IMR-90 (cell line): ENCODE data around the gene GRIK1. TPM values are rescaled to one million over a fixed set of nuclear protein-coding genes. Genes with fewer than 3 reads are reported as not detected.
A peak's percentile ranks its signal among the peaks of the same experiment; 100 is the strongest.

ENCODE experiments used
- ATAC-seq: fragments of 200-7000 bp; cut with Tn5 transposase; 2 replicates; pipeline ENCODE4 v1.9.1; 2020; ENCODE audit warnings: low read depth, mild to moderate bottlenecking, moderate library complexity
- BruUV-seq: library from RNA; stranded (reverse); fragments of 400-500 nt; replicated peaks from 2 replicates; lab custom pipeline; 2021; lab: Mats Ljungman, UMichigan
- CTCF ChIA-PET: fragments of 300-600 bp; formaldehyde crosslinking; extraction: SDS; loops from one replicate; lab custom pipeline; 2021; ENCODE audit warnings: antibody characterized with exemption; lab: Yijun Ruan, JAX
- POLR2A ChIA-PET: fragments of 300-600 bp; sonication (Branson Sonifier 250); formaldehyde crosslinking; loops from one replicate; lab custom pipeline; 2022; ENCODE audit warnings: antibody characterized with exemption; ENCODE audit not compliant: unreplicated experiment; lab: Charles Lee
- DNase-seq: peaks from one replicate; pipeline ENCODE4 v3.0.0; 2013
- H2AFZ ChIP-seq: replicated peaks from 2 replicates; pipeline ENCODE3; 2013; ENCODE audit warnings: low read length, mild to moderate bottlenecking; ENCODE audit not compliant: poor library complexity
- H2AK5ac ChIP-seq: 2 replicates; pipeline ENCODE4 v1.6.1; 2013; ENCODE audit warnings: low read depth, low read length, inconsistent platforms
- H2AK9ac ChIP-seq: replicated peaks from 2 replicates; pipeline ENCODE3; 2013; ENCODE audit warnings: mild to moderate bottlenecking, low read depth, low read length, moderate library complexity; ENCODE audit not compliant: poor library complexity
- H2BK120ac ChIP-seq: 2 replicates; pipeline ENCODE4 v1.6.1; 2013; ENCODE audit warnings: low read depth, low read length, inconsistent platforms
- H2BK15ac ChIP-seq: 3 replicates; pipeline ENCODE4 v1.6.1; 2013; ENCODE audit warnings: low read depth, low read length, inconsistent platforms
- H2BK20ac ChIP-seq: 2 replicates; pipeline ENCODE4 v1.6.1; 2013; ENCODE audit warnings: low read depth, mild to moderate bottlenecking, inconsistent platforms, low read length, moderate library complexity
- H2BK5ac ChIP-seq: 2 replicates; pipeline ENCODE4 v1.6.1; 2013; ENCODE audit warnings: mild to moderate bottlenecking, low read depth, low read length, inconsistent platforms; ENCODE audit not compliant: poor library complexity, severe bottlenecking
- H3K14ac ChIP-seq: replicated peaks from 2 replicates; pipeline ENCODE4 v1.6.1; 2013; ENCODE audit warnings: low read depth, low read length, inconsistent platforms
- H3K18ac ChIP-seq: 2 replicates; pipeline ENCODE4 v1.6.1; 2013; ENCODE audit warnings: low read depth, low read length, control low read depth
- H3K23ac ChIP-seq: 2 replicates; pipeline ENCODE4 v1.6.1; 2013; ENCODE audit warnings: low read depth, low read length, inconsistent platforms
- H3K27ac ChIP-seq: 2 replicates; pipeline ENCODE4 v1.5.1; 2013; ENCODE audit warnings: mild to moderate bottlenecking, control low read depth, low read length; ENCODE audit not compliant: insufficient read depth
- H3K27me3 ChIP-seq: 2 replicates; pipeline ENCODE4 v1.6.1; 2013; ENCODE audit warnings: low read length; ENCODE audit not compliant: control insufficient read depth, insufficient read depth
- H3K36me3 ChIP-seq: 2 replicates; pipeline ENCODE4 v1.6.1; 2013; ENCODE audit warnings: low read length, mixed read lengths; ENCODE audit not compliant: control insufficient read depth, insufficient read depth
- H3K4ac ChIP-seq: 2 replicates; pipeline ENCODE4 v1.6.1; 2013; ENCODE audit warnings: low read depth, low read length, inconsistent platforms
- H3K4me1 ChIP-seq: 2 replicates; pipeline ENCODE4 v1.6.1; 2013; ENCODE audit warnings: low read length, mixed read lengths; ENCODE audit not compliant: control insufficient read depth, insufficient read depth
- H3K4me2 ChIP-seq: 2 replicates; pipeline ENCODE4 v1.6.1; 2013; ENCODE audit warnings: low read depth, mild to moderate bottlenecking, control low read depth, low read length, moderate library complexity
- H3K4me3 ChIP-seq: 2 replicates; pipeline ENCODE4 v1.5.1; 2013; ENCODE audit warnings: low read depth, mild to moderate bottlenecking, control low read depth, low read length, moderate library complexity; ENCODE audit not compliant: insufficient read depth
- H3K56ac ChIP-seq: 2 replicates; pipeline ENCODE4 v1.6.1; 2013; ENCODE audit warnings: low read length, inconsistent platforms; ENCODE audit not compliant: insufficient read depth; ENCODE audit errors: extremely low read depth
- H3K79me1 ChIP-seq, 2 experiments: 2 replicates each; pipeline ENCODE4 v1.6.1; 2013; ENCODE audit warnings: low read length in 2 of 2, inconsistent platforms in 1 of 2, low read depth in 1 of 2
- H3K9ac ChIP-seq: 2 replicates; pipeline ENCODE4 v1.6.1; 2013; ENCODE audit warnings: low read depth, low read length, control low read depth
- H3K9me1 ChIP-seq: 2 replicates; pipeline ENCODE4 v1.6.1; 2013; ENCODE audit warnings: low read length, inconsistent platforms; ENCODE audit not compliant: insufficient read depth
- H3K9me3 ChIP-seq: 2 replicates; pipeline ENCODE4 v1.6.1; 2013; ENCODE audit warnings: low read length; ENCODE audit not compliant: control insufficient read depth, insufficient read depth
- H4K20me1 ChIP-seq: 2 replicates; pipeline ENCODE4 v1.6.1; 2013; ENCODE audit warnings: low read length, inconsistent platforms; ENCODE audit not compliant: insufficient read depth
- H4K5ac ChIP-seq: 2 replicates; pipeline ENCODE4 v1.6.1; 2013; ENCODE audit warnings: mild to moderate bottlenecking, low read depth, low read length, control low read depth
- H4K8ac ChIP-seq, 2 experiments: 2 replicates each; pipeline ENCODE4 v1.6.1; 2013; ENCODE audit warnings: low read depth in 2 of 2, low read length in 2 of 2, control low read depth in 1 of 2, inconsistent platforms in 1 of 2
- H4K91ac ChIP-seq: 2 replicates; pipeline ENCODE4 v1.6.1; 2013; ENCODE audit warnings: low read depth, low read length, inconsistent platforms; ENCODE audit not compliant: insufficient read depth
- MAFK ChIP-seq: IDR thresholded peaks from 2 replicates; pipeline ENCODE4 v1.6.1; 2012; ENCODE audit warnings: low read depth, low read length, improper control_type of control experiment
- WGBS, 2 experiments: methylation state at CpG; one replicate each; pipeline versions ENCODE4 v1.1.5 to v1.1.7; 2013; ENCODE audit warnings: missing lambda C conversion rate in 2 of 2; ENCODE audit not compliant: insufficient read length in 1 of 2; ENCODE audit errors: extremely low coverage in 2 of 2; 5-methylcytosine and 5-hydroxymethylcytosine counted together
- dilution Hi-C: fragments of 300-500 bp; cut with HindIII; formaldehyde crosslinking; loops from one replicate; pipeline ENCODE4 v1.14.3; 2018; ENCODE audit warnings: low sequenced_read_pairs; ENCODE audit not compliant: unreplicated experiment
- in situ Hi-C: fragments of 300-500 bp; cut with MboI; formaldehyde crosslinking; loops from 3 replicates; pipeline ENCODE4 v1.14.3; 2019; ENCODE audit warnings: low sequenced_read_pairs, inconsistent platforms, mixed read lengths
- intact Hi-C: fragments of 100-400 bp; cut with micrococcal nuclease; formaldehyde crosslinking; loops from 2 replicates; pipeline ENCODE4 v1.10.0; 2022
- polyA plus RNA-seq, 3 experiments: library from polyadenylated mRNA; depleted of rRNA; stranded (reverse); fragments of >200 nt; gene quantifications; 2 replicates each; pipeline ENCODE4 v1.2.3, GENCODE V29; 2012; ENCODE audit warnings: low replicate concordance in 1 of 3
- total RNA-seq: library from RNA; depleted of rRNA; stranded (reverse); fragments of >200 nt; gene quantifications from 2 replicates; pipeline ENCODE4 v1.2.3, GENCODE V29; 2012

The GRIK1 gene
- total and polyA plus RNA-seq, 2 of the 4 experiments (the other 2 are of a cell fraction) = not detected

DNA sequence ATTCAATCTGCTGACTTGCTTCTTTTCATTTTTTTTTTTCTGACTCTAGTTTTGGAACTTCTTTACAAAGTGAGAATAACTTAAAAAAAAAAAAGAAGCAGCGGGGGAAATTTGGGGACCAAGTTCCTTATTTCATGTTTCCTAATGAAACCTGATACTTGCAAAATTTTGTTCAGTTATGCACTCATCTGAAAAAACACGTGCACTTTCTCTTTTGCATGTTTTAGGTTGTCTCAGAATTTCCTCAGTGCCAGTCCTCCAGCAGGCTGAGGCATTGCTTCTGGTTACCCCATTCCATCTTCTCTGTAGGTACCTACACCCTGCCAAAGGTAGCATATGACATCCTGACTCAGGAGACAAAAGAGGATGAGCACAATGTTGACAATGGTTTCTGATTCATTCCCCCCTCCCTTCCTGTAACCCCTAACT lies 299.7 kb downstream of the GRIK1 start:
- H3K4me2 ChIP-seq = no peak overlapping the region
- in situ Hi-C loops = no loop called here
- H3K79me1 ChIP-seq = no peaks in the 10 kb centered on the region

More for the DNA sequence above, 299.7 kb downstream of the GRIK1 start:
- no peaks in the 10 kb centered on the region for H4K20me1 ChIP-seq
- dilution Hi-C loops (no loop called here), intact Hi-C loops (no loop called here)
- WGBS, 2 experiments = 0% methylated on average over 1 of the region's 2 CpGs; no CpG with 5 or more reads in 1 of the 2 experiments
- ChIA-PET POLR2A (no interaction called here), CTCF (no interaction called here)
- H3K9ac ChIP-seq = no peak overlapping the region
- ATAC-seq (no peak), DNase-seq (no peak)
- H2AFZ ChIP-seq = no peak overlapping the region
- H2BK5ac ChIP-seq = no peak overlapping the region
- no TSS peak for BruUV-seq
- no peak overlapping the region for H2AK9ac ChIP-seq
- H2BK15ac ChIP-seq = no peak overlapping the region
- no peaks in the 10 kb centered on the region for H3K27me3 ChIP-seq
- no peak overlapping the region for H2BK120ac ChIP-seq
- no peaks in the 10 kb centered on the region for H3K9me3 ChIP-seq
- no peak overlapping the region for H4K91ac ChIP-seq
- TF ChIP-seq MAFK = no peak
- no peak overlapping the region for H2BK20ac ChIP-seq
- no peak overlapping the region for H3K56ac ChIP-seq
- no peak overlapping the region for H3K27ac ChIP-seq
- no peak overlapping the region for H4K5ac ChIP-seq
- no peak overlapping the region for H4K8ac ChIP-seq
- H3K4ac ChIP-seq = no peak overlapping the region
- H3K36me3 ChIP-seq = no peaks in the 10 kb centered on the region
- H3K14ac ChIP-seq = peak overlapping the region; percentile 45; the same call in 1 of the 2 replicates
- no peaks in the 10 kb centered on the region for H3K9me1 ChIP-seq
- no peak overlapping the region for H3K23ac ChIP-seq
- H3K4me1 ChIP-seq = no peaks in the 10 kb centered on the region
- no peak overlapping the region for H3K18ac ChIP-seq
- H3K4me3 ChIP-seq = no peak overlapping the region
- H2AK5ac ChIP-seq = no peak overlapping the region
